AG04450 (cell line): Measurements from ENCODE around the gene FCHO2. TPM values are rescaled to one million over a fixed set of nuclear protein-coding genes. Genes with fewer than 3 reads are reported as not detected.

Experiments
- CTCF ChIA-PET: fragments of 300-600, 350-600 bp; formaldehyde crosslinking; extraction: SDS; loops from one replicate; lab custom pipeline; 2022; ENCODE audit warnings: antibody characterized with exemption, inconsistent platforms; lab: Charles Lee
- POLR2A ChIA-PET: fragments of 350-600 bp; formaldehyde crosslinking; extraction: SDS; loops from one replicate; lab custom pipeline; 2021; ENCODE audit warnings: antibody characterized with exemption, inconsistent platforms; lab: Yijun Ruan, JAX
- DNase-seq: peaks from one replicate; pipeline ENCODE4 v3.0.0-alpha.2; 2011; ENCODE audit warnings: low read depth, low spot score
- H3K27ac ChIP-seq: one replicate; pipeline ENCODE4 v1.5.1; 2012; ENCODE audit warnings: low read depth, low read length, control low read depth
- H3K27me3 ChIP-seq: one replicate; pipeline ENCODE4 v1.6.0; 2012; ENCODE audit warnings: low read length; ENCODE audit not compliant: control insufficient read depth, insufficient read depth
- H3K4me3 ChIP-seq: 2 replicates; pipeline ENCODE4 v1.5.1; 2011; ENCODE audit warnings: mild to moderate bottlenecking, low read depth, low read length, control low read depth
- H3K9me3 ChIP-seq: 2 replicates; pipeline ENCODE4 v1.5.1; 2012; ENCODE audit warnings: low read length; ENCODE audit not compliant: control insufficient read depth, insufficient read depth
- polyA plus RNA-seq: library from polyadenylated mRNA; depleted of rRNA; stranded (reverse); fragments of >200 nt; gene quantifications from 2 replicates; pipeline ENCODE4 v1.2.3, GENCODE V29; 2011
- TF ChIP-seq, protein P1 (sequence below): IDR thresholded peaks from 2 replicates; pipeline ENCODE4 v1.5.1; 2011; ENCODE audit warnings: low read depth, low read length, control low read depth, inconsistent platforms

The FCHO2 gene
- polyA plus RNA-seq, 1 experiment, result 10.4 TPM

DNA sequence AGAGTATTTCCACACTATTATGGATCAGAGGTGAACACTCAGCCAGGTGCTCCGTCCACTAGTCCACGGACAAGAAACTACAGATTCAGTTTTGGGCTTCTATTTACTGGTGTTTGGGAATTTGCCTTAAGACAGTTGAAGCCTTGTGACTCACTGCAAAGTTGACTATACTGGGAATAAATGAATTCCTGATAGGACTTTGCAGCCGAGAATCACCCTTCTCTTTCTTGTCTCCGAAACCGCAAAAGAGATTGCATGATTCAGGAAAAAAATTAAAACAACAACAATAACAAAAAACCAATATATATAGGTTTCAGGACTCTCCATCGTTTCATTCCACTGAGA lies 165.2 kb downstream of the FCHO2 start:
- no peak overlapping the region for H3K27ac ChIP-seq
- TF ChIP-seq, protein P1, sequence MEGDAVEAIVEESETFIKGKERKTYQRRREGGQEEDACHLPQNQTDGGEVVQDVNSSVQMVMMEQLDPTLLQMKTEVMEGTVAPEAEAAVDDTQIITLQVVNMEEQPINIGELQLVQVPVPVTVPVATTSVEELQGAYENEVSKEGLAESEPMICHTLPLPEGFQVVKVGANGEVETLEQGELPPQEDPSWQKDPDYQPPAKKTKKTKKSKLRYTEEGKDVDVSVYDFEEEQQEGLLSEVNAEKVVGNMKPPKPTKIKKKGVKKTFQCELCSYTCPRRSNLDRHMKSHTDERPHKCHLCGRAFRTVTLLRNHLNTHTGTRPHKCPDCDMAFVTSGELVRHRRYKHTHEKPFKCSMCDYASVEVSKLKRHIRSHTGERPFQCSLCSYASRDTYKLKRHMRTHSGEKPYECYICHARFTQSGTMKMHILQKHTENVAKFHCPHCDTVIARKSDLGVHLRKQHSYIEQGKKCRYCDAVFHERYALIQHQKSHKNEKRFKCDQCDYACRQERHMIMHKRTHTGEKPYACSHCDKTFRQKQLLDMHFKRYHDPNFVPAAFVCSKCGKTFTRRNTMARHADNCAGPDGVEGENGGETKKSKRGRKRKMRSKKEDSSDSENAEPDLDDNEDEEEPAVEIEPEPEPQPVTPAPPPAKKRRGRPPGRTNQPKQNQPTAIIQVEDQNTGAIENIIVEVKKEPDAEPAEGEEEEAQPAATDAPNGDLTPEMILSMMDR, result no peak
- H3K27me3 ChIP-seq, result no peaks in the 10 kb centered on the region
- peak overlapping the region; percentile 75 for H3K4me3 ChIP-seq
- POLR2A ChIA-PET, result no interaction called here
- H3K9me3 ChIP-seq, result no peaks in the 10 kb centered on the region; the same call in 1 of the 2 replicates
- CTCF ChIA-PET, result no interaction called here
- no peak for DNase-seq

DNA sequence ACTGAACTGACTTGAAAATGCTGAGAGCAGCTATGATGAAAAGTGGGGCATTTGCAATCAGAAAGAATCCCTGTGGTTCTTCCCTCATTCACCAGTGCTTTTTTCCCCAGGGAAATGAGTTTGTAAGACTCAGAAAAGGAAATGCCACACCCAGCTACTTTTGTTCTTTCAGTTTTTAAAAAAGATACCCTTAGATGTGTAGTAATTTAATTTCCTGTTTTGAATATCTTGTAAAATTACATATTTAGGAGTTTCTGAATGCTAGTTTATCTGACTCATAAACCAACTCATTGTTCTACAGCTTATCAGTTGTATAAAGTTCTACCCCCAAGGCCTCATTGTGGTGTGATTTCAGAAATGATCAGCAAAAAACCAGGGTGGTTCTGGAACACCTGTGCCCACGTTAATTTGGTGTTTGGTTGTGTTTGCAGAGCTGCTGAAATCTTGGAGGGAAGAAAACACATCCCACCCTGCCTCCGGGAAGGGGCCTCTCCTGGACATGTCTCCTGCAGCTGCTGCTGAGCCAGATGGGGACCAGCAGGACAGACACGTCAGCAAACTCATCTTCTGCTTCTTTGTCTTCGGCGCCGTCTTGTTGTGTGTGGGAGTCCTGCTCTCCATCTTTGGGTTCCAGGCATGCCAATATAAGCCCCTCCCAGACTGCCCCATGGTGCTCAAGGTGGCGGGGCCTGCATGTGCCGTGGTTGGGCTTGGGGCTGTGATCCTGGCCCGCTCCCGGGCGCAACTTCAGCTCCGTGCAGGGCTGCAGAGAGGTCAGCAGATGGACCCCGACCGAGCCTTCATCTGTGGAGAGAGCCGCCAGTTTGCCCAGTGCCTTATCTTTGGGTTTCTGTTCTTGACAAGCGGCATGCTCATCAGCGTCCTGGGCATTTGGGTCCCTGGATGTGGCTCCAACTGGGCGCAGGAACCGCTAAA lies 167.3 kb downstream of the FCHO2 start:
- ChIA-PET CTCF (interaction anchor here (1.4 kb wide), 2 partner anchors 78 to 93 kb away, joined by 4 to 6 read pairs; no protein-coding TSS in a partner anchor), POLR2A (no interaction called here)
- TF ChIP-seq, protein P1, result no peak
- no peak for DNase-seq
- peaks cover 3% of the 10 kb centered on the region for H3K27me3 ChIP-seq
- no peak overlapping the region for H3K4me3 ChIP-seq
- no peak overlapping the region for H3K27ac ChIP-seq
- H3K9me3 ChIP-seq, result no peaks in the 10 kb centered on the region; the same call in 1 of the 2 replicates

DNA sequence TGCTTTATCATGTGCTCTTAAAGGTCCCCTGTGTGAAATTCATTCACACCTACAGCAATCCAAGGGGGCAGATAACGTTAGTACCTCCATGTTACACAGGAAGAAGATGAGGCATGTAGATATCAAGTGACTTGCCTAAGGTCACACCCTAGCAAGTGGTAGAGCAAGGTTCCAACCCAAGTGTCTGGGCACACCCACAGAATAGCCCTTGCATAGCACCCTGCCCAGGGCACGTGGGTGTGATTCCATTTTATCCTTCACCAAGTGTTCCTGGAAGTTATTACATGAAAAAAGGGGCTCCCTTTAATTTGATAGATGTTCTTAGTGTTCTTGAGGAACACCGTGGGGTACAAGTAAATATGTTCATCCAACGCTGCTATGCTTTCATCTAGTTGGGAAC lies 169.4 kb downstream of the FCHO2 start:
- Histone ChIP-seq H3K9me3 (no peaks in the 10 kb centered on the region; the same call in 1 of the 2 replicates), H3K4me3 (no peak overlapping the region), H3K27ac (no peak overlapping the region), H3K27me3 (peaks cover 3% of the 10 kb centered on the region)
- TF ChIP-seq, protein P1, result no peak
- POLR2A ChIA-PET, result no interaction called here
- CTCF ChIA-PET, result interaction anchor here (1.1 kb wide), 1 partner anchor 76 kb away, joined by 3 read pairs; no protein-coding TSS in a partner anchor
- no peak for DNase-seq

DNA sequence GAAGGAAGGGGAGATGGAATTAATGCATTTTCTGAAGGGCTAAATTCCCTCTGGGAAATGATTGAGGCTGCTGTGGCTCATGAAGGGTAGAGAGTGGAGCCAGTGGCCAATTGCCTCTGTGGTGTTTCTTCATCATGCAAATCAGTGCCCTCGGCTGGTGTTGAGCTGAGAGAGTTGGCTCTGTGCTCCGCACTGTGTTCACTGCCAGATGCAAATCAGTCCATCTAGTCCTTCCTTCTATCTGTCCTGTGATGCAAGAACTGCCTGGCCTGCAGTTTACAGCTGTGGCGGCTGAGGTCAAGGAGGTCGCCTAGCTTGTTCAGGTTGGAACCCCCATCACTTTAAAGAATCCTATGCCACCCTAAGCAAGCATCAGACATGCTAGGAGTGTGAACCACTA lies 170.5 kb downstream of the FCHO2 start:
- POLR2A ChIA-PET, result no interaction called here

More for the DNA sequence above, 170.5 kb downstream of the FCHO2 start:
- Histone ChIP-seq H3K4me3 (no peak overlapping the region), H3K9me3 (no peaks in the 10 kb centered on the region; the same call in 1 of the 2 replicates), H3K27ac (no peak overlapping the region), H3K27me3 (peaks cover 3% of the 10 kb centered on the region)
- DNase-seq, result no peak
- TF ChIP-seq, protein P1, result no peak
- CTCF ChIA-PET, result no interaction called here
